Myocyte (in vitro differentiated cells): Measurements from ENCODE around the gene DSCAM. TPM values are rescaled to one million over a fixed set of nuclear protein-coding genes. Genes with fewer than 3 reads are reported as not detected.

Experiments used
- DNase-seq: peaks from one replicate; pipeline ENCODE4 v3.0.0-alpha.2; 2012; ENCODE audit warnings: low read depth
- total RNA-seq: library from RNA; depleted of rRNA; stranded (reverse); fragments of >200 nt; gene quantifications from 2 replicates; pipeline ENCODE4 v1.2.3, GENCODE V29; 2014

Gene DSCAM
- total RNA-seq, 1 donor from 2014 or later, result not detected

GRCh38 chr21:40016667-40017066, 830.3 kb downstream of the DSCAM start:
- no peak for DNase-seq

DNA sequence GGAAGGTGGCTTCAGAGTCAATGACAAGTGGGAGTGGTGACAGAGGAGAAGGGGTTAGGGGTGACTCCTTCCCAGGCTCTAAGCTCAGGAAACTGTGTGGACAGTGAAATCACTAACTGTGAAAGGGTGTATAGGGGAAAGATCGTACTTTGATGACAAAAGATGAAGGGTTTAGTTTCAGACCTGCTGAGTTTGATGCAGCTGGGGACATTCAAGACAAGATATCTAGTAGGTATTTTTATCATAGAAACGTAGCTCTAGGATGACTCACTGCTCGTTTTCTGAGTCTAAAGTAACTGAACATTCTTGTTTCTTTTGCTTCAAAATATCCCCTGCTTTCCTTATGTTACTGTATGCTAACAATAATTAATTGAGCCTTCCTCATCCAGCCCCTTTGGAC, 830.7 kb downstream of the DSCAM start:
- DNase-seq, result no peak

DNA sequence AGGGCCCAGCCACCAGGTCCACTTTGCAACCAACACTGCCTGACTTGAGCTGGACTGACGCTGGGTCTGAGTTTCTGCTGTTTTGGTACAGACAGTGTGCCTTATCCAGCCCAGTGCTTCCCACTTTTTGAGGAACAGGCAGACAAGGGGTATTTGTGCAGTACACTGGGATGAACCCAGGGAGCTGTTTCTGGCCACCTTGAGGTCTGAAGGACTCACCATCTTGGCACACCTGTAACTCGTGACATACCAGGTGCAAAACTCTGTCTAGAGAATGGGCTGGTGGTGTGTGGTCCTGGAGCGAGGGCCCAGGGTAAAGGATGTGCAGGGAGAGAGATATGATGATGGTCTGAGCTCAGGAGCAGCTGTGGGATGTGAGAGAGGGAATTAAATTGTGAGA, 831.1 kb downstream of the DSCAM start:
- no peak for DNase-seq

DNA sequence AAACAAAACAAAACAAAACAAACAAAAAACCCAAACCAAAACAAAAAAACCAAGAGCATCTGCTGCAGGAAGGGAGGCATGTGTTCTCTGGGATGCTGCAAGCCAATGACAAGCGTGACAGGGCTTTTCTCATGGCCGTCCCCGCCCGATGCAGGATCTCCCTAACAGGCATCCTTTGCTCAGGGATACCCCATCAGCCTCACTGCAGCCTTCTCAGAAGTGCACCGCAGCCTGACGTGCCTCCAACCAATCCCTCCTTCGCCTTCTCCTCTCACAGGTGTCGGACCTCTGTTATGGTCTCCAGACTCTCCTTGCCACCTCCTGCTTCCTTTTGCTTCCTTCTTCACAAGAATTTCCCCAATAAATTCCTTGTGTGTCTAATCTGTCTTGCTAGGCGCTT, 832.6 kb downstream of the DSCAM start:
- DNase-seq, result no peak

DNA sequence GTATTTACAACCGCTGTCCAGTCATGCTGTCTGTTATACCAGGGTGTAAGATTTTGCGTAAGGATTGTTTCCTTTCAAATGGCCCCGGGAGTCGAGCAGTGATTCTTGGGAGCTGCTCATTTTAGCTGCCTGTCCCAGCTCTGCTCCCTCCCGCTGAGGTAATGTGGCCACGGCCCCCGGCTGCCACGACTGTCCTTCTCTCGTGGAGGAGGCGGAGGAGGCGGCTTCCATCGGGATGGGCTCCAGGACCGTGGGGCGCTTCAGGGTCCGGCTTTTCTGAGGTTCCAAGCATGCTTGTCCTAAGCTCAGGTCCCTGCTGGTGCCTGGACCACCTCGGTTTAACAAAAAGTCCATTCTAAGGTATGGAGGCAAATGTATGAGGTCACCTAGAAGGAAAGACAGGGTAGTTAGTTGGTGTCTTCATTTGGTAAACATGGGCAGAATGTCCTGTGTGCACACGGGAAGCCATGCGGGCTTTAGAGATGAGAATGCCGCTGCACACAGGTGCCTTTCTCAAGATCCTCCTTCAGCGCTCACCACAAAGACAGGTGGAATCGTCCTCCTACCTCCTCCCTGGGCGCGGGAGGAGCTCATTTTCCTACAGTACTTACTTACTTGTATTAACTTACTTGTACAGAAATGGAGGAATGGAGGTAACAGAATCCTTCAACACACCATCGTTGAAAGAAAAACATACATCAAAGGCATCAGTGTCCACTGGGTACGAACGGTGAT, 833.8 kb downstream of the DSCAM start:
- no peak for DNase-seq

DNA sequence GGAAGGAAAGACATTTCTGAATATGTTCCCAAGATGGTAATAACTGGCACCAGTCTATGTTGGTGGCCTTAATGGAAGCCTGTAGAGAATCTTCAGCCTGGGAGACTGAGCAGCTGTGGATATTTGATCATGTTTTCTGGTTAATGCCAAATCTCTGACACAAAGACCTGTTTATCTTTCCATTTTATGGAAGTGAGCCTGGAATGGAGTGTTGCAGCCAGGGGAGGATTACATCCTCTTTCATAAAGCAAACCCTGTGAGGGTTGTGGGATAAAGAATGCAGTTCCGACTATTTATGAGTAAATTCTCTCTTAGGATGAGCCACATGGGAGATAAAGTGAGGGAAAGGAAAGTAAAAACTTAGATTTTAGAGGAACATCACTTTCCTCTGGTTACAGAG, 835.6 kb downstream of the DSCAM start:
- no peak for DNase-seq

DNA sequence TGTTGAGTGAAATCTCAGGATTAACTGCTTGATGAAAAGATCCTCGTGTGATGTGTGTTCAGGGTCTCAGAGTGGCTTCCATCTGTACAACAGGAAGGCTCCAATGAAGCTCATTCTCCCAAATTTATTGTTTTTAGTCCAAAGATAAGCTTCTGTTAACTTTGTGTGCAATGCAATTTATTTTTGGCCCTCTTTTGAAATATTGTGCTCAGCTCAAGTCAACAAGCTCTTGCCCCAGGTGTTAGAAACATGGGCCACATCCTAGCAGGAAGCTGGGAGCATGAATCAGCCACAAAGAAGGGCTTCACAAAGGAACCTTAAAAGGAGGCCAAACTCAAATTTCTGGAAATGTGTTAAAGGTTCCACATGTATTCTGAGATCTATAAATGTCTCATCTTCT, 844.0 kb downstream of the DSCAM start:
- no peak for DNase-seq

- no peak for DNase-seq
Observed at GRCh38 chr21:39984286-39984991, 862.5 kb downstream of the DSCAM start.

GRCh38 chr21:39980241-39980820, 866.6 kb downstream of the DSCAM start:
- DNase-seq, result no peak

DNA sequence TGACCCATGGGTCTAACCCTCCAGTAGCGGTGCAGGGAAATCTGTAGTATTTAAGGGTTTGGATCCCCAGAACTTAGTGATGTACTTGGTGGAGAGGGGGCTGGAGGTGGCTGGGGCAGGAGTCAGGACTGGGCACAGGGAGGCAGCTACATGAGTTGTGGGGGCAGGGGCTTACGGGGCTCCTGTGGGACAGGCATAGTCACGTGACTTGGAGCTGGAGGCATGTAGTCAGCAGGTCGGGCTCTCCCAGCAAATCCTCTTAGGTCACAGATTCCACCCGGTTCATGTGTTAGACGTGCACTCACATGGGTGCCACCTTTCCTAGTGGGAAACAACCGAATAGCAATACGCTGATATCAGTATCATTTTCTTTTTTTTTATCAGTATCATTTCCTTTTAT, 867.6 kb downstream of the DSCAM start:
- DNase-seq, result no peak

DNA sequence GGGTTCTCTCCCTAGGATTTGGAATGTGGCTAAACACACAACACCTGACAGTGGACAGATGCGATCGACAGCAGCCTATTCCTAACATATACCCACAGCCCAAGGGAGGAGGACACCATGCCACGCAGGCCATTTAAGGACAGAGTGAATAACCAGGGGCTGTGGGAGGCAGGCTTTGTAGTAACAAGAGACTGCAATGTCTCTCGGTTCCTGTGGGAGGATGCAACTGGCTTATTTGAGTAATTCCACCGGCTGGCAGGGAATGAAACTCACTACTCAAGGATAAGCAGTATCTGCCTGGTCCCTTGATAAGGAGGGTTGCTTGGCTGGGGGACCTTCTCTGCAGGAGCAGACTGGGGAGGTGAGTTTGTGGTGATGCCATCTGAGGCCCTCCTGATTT, 870.2 kb downstream of the DSCAM start:
- no peak for DNase-seq

- no peak for DNase-seq
Observed at GRCh38 chr21:39972976-39973770, 873.8 kb downstream of the DSCAM start.

GRCh38 chr21:39972471-39972870, 874.5 kb downstream of the DSCAM start:
- no peak for DNase-seq

DNA sequence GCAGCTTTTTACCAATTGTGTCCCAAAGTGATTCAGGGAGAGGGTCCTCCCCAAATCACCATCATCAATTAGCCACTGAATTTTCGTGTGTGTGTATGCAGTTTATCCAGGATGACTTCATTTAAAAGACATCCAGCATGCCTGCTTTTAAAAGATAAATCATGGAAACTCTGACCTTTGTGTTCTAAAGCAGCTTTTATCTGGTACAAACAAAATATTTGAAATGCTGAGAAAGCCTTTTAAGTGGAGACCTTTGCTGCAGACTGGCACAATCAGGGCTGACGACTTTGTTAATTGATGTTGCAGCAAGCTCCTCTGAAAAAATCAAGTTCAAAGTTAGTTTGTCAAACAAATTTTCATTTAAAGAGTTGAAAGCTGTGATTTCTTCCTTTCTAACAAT, 875.0 kb downstream of the DSCAM start:
- no peak for DNase-seq

- no peak for DNase-seq
Observed at GRCh38 chr21:39969691-39970364, 877.1 kb downstream of the DSCAM start.

DNA sequence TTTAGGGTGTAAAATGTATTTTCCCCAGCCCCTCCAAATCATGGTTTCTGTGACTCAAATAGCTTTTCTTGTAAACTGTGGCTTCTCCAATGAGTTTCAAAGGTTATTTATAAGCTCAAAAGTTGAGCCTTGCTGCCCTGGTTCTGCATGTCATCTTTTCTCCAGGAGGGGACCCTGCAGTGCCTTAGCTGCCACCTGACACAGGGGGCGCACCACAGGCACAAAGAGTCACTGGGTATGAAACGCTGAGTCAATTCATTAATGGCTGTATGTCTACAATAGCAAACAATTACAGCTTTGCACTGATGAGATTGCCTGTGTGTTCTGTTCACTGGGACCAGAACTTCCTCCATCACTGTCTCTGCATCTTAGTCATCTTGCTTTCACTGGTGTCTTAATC, 878.9 kb downstream of the DSCAM start:
- DNase-seq, result no peak

DNA sequence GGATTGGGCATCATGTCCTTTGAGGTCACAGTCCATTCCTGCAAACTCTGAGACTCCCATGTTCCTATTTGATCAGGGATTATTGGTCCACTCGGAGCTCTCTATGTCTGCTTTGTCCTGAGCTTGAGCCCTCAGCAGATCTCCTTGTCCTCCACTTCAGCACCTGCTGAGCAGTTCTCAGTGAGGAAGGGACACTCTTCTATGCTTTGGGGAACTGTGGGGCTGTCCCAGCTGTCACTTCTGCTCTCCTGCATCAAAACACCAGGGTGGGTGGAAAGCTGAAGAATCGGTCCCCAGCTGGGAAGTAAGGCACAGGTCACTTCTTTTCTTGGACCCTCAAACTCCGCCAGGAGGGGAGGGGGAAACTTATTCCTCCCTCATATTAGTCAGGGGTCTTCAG, 880.2 kb downstream of the DSCAM start:
- DNase-seq, result no peak

GRCh38 chr21:39965026-39965425, 881.9 kb downstream of the DSCAM start:
- DNase-seq, result no peak

DNA sequence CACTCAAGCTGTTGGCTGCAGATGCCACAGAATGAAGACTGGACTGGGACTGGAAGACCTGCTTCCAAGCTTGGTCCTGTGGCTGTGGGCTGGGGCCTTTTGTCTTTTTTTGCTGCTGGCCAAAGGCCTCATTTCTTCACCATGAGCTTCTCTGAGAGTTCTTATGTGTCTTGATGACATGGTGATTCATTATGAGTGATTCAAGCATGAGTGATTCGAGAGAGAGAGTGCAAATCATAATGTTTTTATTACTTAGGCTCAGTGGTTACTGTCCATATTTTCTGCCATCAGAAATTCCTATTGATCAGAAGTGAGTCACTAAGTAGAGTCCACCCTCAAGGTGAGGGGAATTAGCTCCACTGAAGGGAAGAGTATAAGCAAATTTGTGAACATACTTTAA, 885.7 kb downstream of the DSCAM start:
- DNase-seq, result no peak
